Activated CD4-positive, alpha-beta memory T cell treated with anti-CD3 and anti-CD28 coated beads, Interleukin-2, amount 10 ng/mL, durations not matched to agents 7 days and 5 days (primary cell): ENCODE data around the gene PON1. TPM values are rescaled to one million over a fixed set of nuclear protein-coding genes. Genes with fewer than 3 reads are reported as not detected.

Experiments used
- CTCF ChIA-PET: fragments of 350-600 bp; sonication (Branson Sonifier 250); formaldehyde crosslinking; loops from one replicate; lab custom pipeline; 2021; ENCODE audit warnings: antibody characterized with exemption, inconsistent platforms; lab: Charles Lee
- POLR2A ChIA-PET: fragments of 350-600 bp; sonication (Branson Sonifier 250); formaldehyde crosslinking; loops from one replicate; lab custom pipeline; 2021; ENCODE audit warnings: antibody characterized with exemption; lab: Charles Lee
- DNase-seq: peaks from one replicate; pipeline ENCODE4 v3.0.0-alpha.2; 2020
- H3K27ac Mint-ChIP-seq: one replicate; pipeline ENCODE4 v1.8.0; 2021; ENCODE audit warnings: mild to moderate bottlenecking, mixed read lengths
- H3K27me3 Mint-ChIP-seq: one replicate; pipeline ENCODE4 v1.8.0; 2021; ENCODE audit warnings: mixed read lengths
- H3K36me3 Mint-ChIP-seq: one replicate; pipeline ENCODE4 v1.8.0; 2021; ENCODE audit warnings: low read depth, mixed read lengths
- H3K4me1 Mint-ChIP-seq: one replicate; pipeline ENCODE4 v1.8.0; 2021; ENCODE audit warnings: mixed read lengths
- H3K4me3 Mint-ChIP-seq: one replicate; pipeline ENCODE4 v1.8.0; 2021; ENCODE audit warnings: mild to moderate bottlenecking, mixed read lengths
- H3K9me3 Mint-ChIP-seq: one replicate; pipeline ENCODE4 v1.8.0; 2021; ENCODE audit warnings: mixed read lengths
- total RNA-seq, 2 experiments: library from RNA; stranded (reverse); gene quantifications; one replicate each; pipeline ENCODE4 v1.2.3, GENCODE V29; 2021

The PON1 gene
- total RNA-seq, 2 experiments from 2014 or later = not detected

DNA sequence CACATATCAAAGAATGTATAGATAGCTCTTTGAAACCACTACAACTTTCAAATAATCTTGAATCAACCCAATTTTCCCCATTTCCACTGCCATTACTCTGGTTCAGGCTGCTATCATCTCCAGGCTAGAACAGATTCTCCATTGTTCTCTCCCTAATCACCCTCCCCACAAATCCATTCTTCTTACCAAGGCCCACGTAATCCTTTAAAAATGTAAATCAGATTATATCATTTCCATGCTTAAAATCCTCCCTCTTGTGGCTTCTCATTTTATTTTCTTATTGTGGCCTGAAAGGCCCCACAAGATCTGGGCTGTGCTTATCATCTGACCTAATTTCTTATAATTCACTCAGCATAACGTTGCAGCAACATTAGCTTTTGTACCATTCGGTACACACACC lies 3.0 kb upstream of the PON1 start:
- Mint-ChIP-seq H3K27me3 (peaks cover 10% of the 10 kb centered on the region), H3K36me3 (no peaks in the 10 kb centered on the region), H3K4me3 (no peak overlapping the region), H3K9me3 (no peaks in the 10 kb centered on the region), H3K27ac (no peak overlapping the region), H3K4me1 (peaks cover 13% of the 10 kb centered on the region)
- ChIA-PET POLR2A (no interaction called here), CTCF (no interaction called here)
- no peak for DNase-seq

GRCh38 chr7:95323410-95324129 lies 762 bp downstream of the PON1 start:
- H3K4me3 Mint-ChIP-seq = no peak overlapping the region
- ChIA-PET CTCF (no interaction called here), POLR2A (no interaction called here)
- H3K4me1 Mint-ChIP-seq = no peaks in the 10 kb centered on the region
- H3K27ac Mint-ChIP-seq = no peak overlapping the region
- H3K9me3 Mint-ChIP-seq = no peaks in the 10 kb centered on the region
- DNase-seq = no peak
- peaks cover 10% of the 10 kb centered on the region for H3K27me3 Mint-ChIP-seq
- no peaks in the 10 kb centered on the region for H3K36me3 Mint-ChIP-seq

- CTCF ChIA-PET = interaction anchor here (0.6 kb wide), 1 partner anchor 37 kb away, joined by 3 read pairs; no protein-coding TSS in a partner anchor
- H3K4me1 Mint-ChIP-seq = no peaks in the 10 kb centered on the region
- H3K27me3 Mint-ChIP-seq = peaks cover 10% of the 10 kb centered on the region
- no peaks in the 10 kb centered on the region for H3K9me3 Mint-ChIP-seq
- DNase-seq = no peak
- POLR2A ChIA-PET = no interaction called here
- no peak overlapping the region for H3K27ac Mint-ChIP-seq
- H3K36me3 Mint-ChIP-seq = no peaks in the 10 kb centered on the region
- H3K4me3 Mint-ChIP-seq = no peak overlapping the region
Observed at GRCh38 chr7:95322854-95323253, 1.5 kb downstream of the PON1 start.

GRCh38 chr7:95322396-95322795 lies 1.9 kb downstream of the PON1 start:
- H3K27me3 Mint-ChIP-seq = peaks cover 9% of the 10 kb centered on the region
- no peak overlapping the region for H3K4me3 Mint-ChIP-seq
- DNase-seq = no peak
- no peaks in the 10 kb centered on the region for H3K36me3 Mint-ChIP-seq
- ChIA-PET POLR2A (no interaction called here), CTCF (interaction anchor here (0.6 kb wide), 1 partner anchor 38 kb away, joined by 3 read pairs; no protein-coding TSS in a partner anchor)
- H3K27ac Mint-ChIP-seq = no peak overlapping the region
- H3K4me1 Mint-ChIP-seq = no peaks in the 10 kb centered on the region
- H3K9me3 Mint-ChIP-seq = no peaks in the 10 kb centered on the region

DNA sequence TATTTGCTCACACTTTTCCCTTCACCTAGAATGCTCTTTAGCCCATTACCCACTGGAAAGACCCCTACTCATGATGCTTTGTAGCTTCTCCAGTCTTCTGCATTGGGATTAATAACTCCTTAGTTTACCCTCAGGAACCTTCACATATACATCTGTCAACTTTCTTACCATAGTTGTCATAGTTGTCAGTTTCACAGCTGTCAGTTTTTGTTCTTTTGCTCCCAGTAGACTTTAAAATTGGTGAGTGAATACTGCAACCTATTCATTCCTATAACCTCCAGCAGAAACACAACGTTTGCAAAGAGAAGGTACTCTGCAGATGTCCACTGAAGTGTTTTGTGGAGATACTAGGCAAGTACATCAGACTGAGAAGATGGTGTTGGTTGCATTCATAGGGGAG lies 2.6 kb downstream of the PON1 start:
- no peak for DNase-seq
- ChIA-PET CTCF (no interaction called here), POLR2A (no interaction called here)
- Mint-ChIP-seq H3K27ac (no peak overlapping the region), H3K4me3 (no peak overlapping the region), H3K9me3 (no peaks in the 10 kb centered on the region), H3K27me3 (peaks cover 9% of the 10 kb centered on the region), H3K36me3 (no peaks in the 10 kb centered on the region), H3K4me1 (no peaks in the 10 kb centered on the region)

- ChIA-PET CTCF (no interaction called here), POLR2A (no interaction called here)
- Mint-ChIP-seq H3K27ac (no peak overlapping the region), H3K27me3 (peaks cover 6% of the 10 kb centered on the region), H3K4me1 (no peaks in the 10 kb centered on the region), H3K9me3 (no peaks in the 10 kb centered on the region), H3K4me3 (no peak overlapping the region), H3K36me3 (no peaks in the 10 kb centered on the region)
- no peak for DNase-seq
Observed at GRCh38 chr7:95320651-95321050, 3.7 kb downstream of the PON1 start.

GRCh38 chr7:95319570-95319969 lies 4.8 kb downstream of the PON1 start:
- CTCF ChIA-PET = no interaction called here
- no peak overlapping the region for H3K4me3 Mint-ChIP-seq
- H3K9me3 Mint-ChIP-seq = no peaks in the 10 kb centered on the region
- DNase-seq = no peak
- H3K4me1 Mint-ChIP-seq = no peaks in the 10 kb centered on the region
- no peaks in the 10 kb centered on the region for H3K36me3 Mint-ChIP-seq
- H3K27me3 Mint-ChIP-seq = no peaks in the 10 kb centered on the region
- POLR2A ChIA-PET = no interaction called here
- no peak overlapping the region for H3K27ac Mint-ChIP-seq

- no peaks in the 10 kb centered on the region for H3K36me3 Mint-ChIP-seq
- no peak overlapping the region for H3K27ac Mint-ChIP-seq
- no peaks in the 10 kb centered on the region for H3K27me3 Mint-ChIP-seq
- CTCF ChIA-PET = no interaction called here
- POLR2A ChIA-PET = no interaction called here
- no peaks in the 10 kb centered on the region for H3K9me3 Mint-ChIP-seq
- no peaks in the 10 kb centered on the region for H3K4me1 Mint-ChIP-seq
- no peak for DNase-seq
- H3K4me3 Mint-ChIP-seq = no peak overlapping the region
Observed at GRCh38 chr7:95318501-95319100, 5.7 kb downstream of the PON1 start.

GRCh38 chr7:95317966-95318365 lies 6.4 kb downstream of the PON1 start:
- Mint-ChIP-seq H3K4me1 (no peaks in the 10 kb centered on the region), H3K9me3 (no peaks in the 10 kb centered on the region), H3K36me3 (no peaks in the 10 kb centered on the region), H3K27me3 (no peaks in the 10 kb centered on the region), H3K27ac (no peak overlapping the region), H3K4me3 (no peak overlapping the region)
- CTCF ChIA-PET = no interaction called here
- no peak for DNase-seq
- POLR2A ChIA-PET = no interaction called here

- H3K36me3 Mint-ChIP-seq = no peaks in the 10 kb centered on the region
- DNase-seq = no peak
- ChIA-PET POLR2A (no interaction called here), CTCF (no interaction called here)
- H3K27ac Mint-ChIP-seq = no peak overlapping the region
- H3K4me3 Mint-ChIP-seq = no peak overlapping the region
- no peaks in the 10 kb centered on the region for H3K27me3 Mint-ChIP-seq
- H3K4me1 Mint-ChIP-seq = no peaks in the 10 kb centered on the region
- H3K9me3 Mint-ChIP-seq = no peaks in the 10 kb centered on the region
Observed at GRCh38 chr7:95317546-95317945, 6.8 kb downstream of the PON1 start.

GRCh38 chr7:95316588-95316987 lies 7.7 kb downstream of the PON1 start:
- Mint-ChIP-seq H3K4me1 (no peaks in the 10 kb centered on the region), H3K27me3 (no peaks in the 10 kb centered on the region), H3K27ac (no peak overlapping the region), H3K9me3 (no peaks in the 10 kb centered on the region), H3K4me3 (no peak overlapping the region), H3K36me3 (no peaks in the 10 kb centered on the region)
- ChIA-PET POLR2A (no interaction called here), CTCF (no interaction called here)
- DNase-seq = no peak

DNA sequence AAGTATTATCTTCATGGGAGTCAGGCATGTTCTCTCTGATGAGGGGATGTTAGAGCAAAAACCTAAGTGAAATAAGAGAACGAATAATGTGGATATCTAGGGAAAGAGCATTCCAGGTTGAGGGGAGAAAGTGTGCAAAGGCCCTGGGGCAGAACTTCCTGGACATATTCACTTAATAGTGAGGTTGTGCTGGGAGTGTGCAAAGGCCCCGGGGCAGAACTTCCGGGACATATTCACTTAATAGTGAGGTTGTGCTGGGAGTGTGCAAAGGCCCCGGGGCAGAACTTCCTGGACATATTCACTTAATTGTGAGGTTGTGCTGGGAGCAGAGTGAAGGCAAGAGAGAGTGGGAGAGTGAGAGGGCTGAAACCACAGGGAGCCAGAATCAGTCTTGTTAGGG lies 11.8 kb downstream of the PON1 start:
- no peak overlapping the region for H3K4me3 Mint-ChIP-seq

DNA sequence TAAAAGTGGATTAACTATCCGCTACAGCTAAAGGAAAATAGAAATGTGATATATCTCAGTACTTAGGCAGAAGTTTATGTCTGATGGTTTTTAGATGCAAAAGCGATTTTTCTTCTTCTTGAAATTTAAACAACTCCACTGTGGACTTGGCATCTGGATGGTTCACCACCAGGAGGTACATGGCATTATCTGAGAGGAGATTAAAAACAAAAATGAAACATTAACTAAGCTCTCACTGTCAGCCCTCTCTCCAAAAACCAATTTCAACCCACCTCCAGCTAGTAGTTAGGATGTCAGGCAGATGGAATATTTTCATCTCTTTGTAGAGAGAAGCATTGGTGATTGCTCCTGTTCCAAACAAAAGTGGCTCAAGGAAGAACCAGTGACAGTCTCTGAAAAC lies 12.9 kb downstream of the PON1 start:
- ChIA-PET POLR2A (no interaction called here), CTCF (no interaction called here)
- H3K27ac Mint-ChIP-seq = no peak overlapping the region
- no peak for DNase-seq
- H3K9me3 Mint-ChIP-seq = no peaks in the 10 kb centered on the region
- no peaks in the 10 kb centered on the region for H3K36me3 Mint-ChIP-seq
- no peaks in the 10 kb centered on the region for H3K4me1 Mint-ChIP-seq
- no peak overlapping the region for H3K4me3 Mint-ChIP-seq
- H3K27me3 Mint-ChIP-seq = peaks cover 2% of the 10 kb centered on the region

More for the DNA sequence above, 11.8 kb downstream of the PON1 start:
- Mint-ChIP-seq H3K9me3 (no peaks in the 10 kb centered on the region), H3K36me3 (no peaks in the 10 kb centered on the region), H3K27ac (no peak overlapping the region), H3K27me3 (peaks cover 2% of the 10 kb centered on the region), H3K4me1 (no peaks in the 10 kb centered on the region)
- POLR2A ChIA-PET = no interaction called here
- DNase-seq = no peak
- CTCF ChIA-PET = no interaction called here

DNA sequence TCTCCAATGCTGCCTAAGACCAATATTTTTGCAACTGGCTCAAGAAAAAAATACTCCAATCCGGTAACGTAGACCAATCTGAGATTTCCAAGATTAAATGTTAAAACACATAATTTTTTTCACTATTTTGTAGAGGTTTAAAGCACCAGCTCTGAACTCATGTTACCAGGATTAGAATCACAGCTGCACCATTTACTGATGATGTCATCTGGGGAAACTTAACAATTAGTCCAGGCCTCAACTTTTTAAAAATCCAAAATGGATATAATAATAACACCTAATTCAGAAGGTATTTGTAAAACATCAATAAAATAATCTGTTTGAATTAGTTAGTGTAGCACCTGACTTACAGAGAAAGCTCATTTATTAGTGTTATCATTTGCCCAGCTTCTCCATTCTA lies 14.4 kb downstream of the PON1 start:
- Mint-ChIP-seq H3K4me1 (no peaks in the 10 kb centered on the region), H3K27me3 (peaks cover 10% of the 10 kb centered on the region), H3K4me3 (no peak overlapping the region), H3K36me3 (no peaks in the 10 kb centered on the region), H3K27ac (no peak overlapping the region), H3K9me3 (no peaks in the 10 kb centered on the region)
- CTCF ChIA-PET = no interaction called here
- DNase-seq = no peak
- POLR2A ChIA-PET = no interaction called here
